AG08395 (cell line): ENCODE measurements around the gene NUDT7.
A peak's percentile ranks its signal among the peaks of the same experiment; 100 is the strongest.

Source experiments
- DNase-seq: peaks from one replicate; pipeline ENCODE4 v3.0.0; 2012; ENCODE audit warnings: mixed read lengths, low spot score

NUDT7 gene

GRCh38 chr16:77780378-77780837 is 58.1 kb downstream of the NUDT7 start:
- DNase-seq: peak; percentile 89

DNA sequence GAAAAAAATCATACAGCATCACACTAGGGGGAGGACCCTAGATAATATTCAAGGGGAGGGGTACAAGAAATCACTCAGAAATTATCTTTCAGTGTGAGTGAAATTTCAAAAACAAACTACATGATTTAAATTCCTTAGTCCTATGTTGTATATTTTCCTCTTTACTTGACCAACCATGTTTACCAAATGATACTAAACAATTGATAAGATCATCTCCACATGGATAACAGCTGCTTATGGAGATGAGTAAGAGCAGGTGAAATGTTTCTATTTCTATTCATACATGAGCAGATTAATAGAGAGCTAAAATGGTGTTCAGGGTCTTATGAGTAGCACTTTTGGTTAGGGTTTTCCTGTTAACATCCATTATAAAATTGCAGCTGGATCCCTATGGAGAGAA is 58.8 kb downstream of the NUDT7 start:
- DNase-seq: no peak

- peak; percentile 30 for DNase-seq
Measured at GRCh38 chr16:77782694-77783093, 60.4 kb downstream of the NUDT7 start.

DNA sequence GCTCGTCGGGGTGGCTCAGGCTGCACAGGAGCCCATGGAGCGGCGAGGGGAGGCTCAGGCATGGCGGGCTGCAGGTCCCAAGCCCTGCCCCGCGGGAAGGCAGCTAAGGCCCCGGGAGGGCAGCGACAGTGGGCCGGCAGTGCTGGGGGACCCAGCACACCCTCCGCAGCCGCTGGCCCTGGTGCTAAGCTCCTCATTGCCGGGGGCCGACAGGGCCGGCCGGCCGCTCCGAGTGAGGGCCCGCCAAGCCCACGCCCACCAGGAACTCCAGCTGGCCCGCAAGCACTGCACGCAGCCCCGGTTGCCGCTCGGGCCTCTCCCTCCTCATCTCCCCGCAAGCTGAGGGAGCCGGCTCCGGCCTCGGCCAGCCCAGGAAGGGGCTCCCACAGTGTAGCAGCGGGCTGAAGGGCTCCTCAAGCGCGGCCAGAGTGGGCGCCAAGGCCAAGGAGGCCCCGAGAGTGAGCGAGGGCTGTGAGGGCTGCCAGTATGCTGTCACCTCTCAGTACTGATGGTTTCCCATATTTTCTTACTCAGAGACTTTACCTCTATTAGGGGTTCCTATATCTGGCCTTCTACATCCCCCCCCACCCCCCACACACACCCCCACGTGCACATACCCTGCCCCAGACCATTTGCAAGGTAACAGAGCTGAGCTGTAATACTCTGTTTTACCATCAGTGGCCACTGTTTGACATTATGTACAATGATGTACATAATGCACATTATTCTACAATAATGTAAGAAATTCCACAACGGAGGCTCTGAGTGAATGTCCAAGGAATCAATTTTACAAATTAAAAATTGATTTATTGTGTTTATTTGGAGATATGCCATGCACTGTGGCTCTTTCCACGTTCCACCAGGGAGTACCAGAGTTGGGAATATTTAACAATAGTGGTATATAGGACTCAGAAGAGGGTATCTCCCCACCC is 62.4 kb downstream of the NUDT7 start:
- no peak for DNase-seq

- no peak for DNase-seq
Measured at GRCh38 chr16:77785373-77785764, 63.1 kb downstream of the NUDT7 start.

DNA sequence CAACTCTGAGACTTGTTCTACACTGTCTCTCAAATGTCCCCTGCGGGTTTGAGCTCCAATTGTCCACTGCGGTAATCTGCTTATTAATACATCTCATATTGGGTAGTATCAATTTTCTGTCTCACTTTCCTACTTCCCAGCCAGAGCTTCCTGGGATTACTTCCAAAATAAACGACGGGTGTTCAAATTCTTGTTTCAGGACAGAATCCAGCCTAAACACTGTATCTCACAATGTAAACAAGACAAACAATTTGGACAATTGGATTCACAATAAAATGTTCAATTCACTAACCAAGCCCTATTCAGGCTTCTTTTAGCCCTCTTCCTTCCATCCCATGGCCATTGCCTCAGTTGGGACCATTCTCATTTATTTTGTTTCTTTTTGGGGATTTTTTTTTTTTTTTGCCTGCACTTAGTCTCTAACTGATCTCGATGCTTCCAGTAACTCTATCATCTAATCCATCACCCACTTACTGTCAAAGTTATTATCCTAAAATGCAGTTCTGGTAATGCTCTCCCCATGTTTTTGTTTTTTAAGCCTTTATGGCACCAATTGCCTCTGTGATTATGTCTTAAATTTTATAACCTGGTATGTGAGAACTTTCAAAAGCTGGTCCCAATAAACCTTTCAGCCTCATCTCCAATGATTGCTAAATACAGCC is 64.0 kb downstream of the NUDT7 start:
- no peak for DNase-seq

- no peak for DNase-seq
Measured at GRCh38 chr16:77787452-77787851, 65.1 kb downstream of the NUDT7 start.

- peak; percentile 66 for DNase-seq
Measured at GRCh38 chr16:77788181-77789084, 66.1 kb downstream of the NUDT7 start, which contains the start of gene VAT1L. Gene VAT1L, plus strand, starts transcription at chr16:77788564. Its CDS starts 119 bp downstream, at chr16:77788683.

DNA sequence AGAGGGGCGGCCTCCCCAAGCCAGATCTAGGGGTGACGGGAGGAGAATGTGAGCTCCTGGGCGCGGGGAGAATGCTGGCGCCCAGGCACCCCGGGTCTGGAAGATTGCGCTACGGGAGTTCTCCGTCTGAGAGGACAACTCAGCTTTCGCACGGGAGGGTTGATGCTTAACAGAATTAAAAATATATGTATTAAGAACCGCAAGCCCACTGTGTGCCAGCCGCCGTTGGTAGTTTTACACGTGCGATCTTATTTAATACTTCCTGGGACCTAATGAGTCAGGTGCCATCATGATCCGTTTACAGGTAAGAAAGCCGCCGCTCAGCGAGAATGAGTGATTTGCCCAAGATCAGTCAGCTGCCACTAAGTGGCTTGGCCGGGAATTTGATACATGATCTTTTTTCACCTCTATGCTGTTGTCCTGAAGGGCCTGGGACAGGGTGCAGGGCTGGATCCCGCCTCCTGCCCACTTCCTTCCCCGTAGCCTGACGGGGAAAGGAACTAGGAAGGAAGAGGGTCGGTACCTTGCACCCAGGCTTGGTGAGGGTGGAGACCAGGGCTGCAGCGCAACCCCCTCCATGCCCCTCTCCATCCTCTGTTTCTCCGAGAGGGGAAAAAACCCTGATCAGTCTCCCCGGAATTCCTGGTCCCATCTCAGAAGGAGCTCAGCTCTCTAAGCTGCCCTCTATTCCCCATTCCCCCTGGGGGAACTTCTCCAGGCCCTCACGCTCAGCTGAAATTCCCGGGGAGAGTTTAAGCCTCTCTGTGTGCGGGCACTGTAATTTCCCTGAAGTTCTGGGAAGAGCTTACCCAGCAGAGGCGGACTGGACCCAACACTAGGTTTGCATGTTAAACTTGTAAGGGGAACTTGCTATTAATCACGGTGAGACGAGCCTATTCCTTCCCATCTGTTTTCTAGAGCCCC is 67.0 kb downstream of the NUDT7 start:
- DNase-seq: no peak

DNA sequence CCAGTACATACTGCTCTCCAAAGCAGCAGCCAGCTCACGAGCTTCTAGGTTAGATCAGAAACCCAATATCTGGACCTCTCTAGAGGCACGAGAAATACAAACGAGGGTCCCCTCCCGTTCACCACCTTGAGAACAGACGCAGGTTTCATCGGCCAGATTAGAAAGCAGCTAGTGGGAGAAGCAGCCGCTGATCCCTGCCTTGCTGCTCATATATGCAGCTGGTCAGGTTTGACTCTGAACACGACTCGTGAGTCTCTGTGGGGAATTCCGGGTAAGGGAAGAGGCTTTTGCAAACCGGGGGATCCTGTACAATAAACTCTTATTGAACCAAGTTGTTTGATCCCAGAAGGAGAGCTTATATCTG is 67.7 kb downstream of the NUDT7 start:
- no peak for DNase-seq

- DNase-seq: no peak
Measured at GRCh38 chr16:77790912-77791311, 68.6 kb downstream of the NUDT7 start.
